A549 treated with ZK216348 at 1 μM for 4 hours (cell line): ENCODE data around the gene SLC28A3. TPM values are rescaled to one million over a fixed set of nuclear protein-coding genes. Genes with fewer than 3 reads are reported as not detected.

Experiments
- total RNA-seq: library from RNA; stranded (reverse); fragments of 200-300 nt; extraction: Qiagen RNA extraction; gene quantifications from 5 replicates; pipeline ENCODE4 v1.2.3, GENCODE V29; 2022; ENCODE audit warnings: low read depth

SLC28A3 gene, protein sequence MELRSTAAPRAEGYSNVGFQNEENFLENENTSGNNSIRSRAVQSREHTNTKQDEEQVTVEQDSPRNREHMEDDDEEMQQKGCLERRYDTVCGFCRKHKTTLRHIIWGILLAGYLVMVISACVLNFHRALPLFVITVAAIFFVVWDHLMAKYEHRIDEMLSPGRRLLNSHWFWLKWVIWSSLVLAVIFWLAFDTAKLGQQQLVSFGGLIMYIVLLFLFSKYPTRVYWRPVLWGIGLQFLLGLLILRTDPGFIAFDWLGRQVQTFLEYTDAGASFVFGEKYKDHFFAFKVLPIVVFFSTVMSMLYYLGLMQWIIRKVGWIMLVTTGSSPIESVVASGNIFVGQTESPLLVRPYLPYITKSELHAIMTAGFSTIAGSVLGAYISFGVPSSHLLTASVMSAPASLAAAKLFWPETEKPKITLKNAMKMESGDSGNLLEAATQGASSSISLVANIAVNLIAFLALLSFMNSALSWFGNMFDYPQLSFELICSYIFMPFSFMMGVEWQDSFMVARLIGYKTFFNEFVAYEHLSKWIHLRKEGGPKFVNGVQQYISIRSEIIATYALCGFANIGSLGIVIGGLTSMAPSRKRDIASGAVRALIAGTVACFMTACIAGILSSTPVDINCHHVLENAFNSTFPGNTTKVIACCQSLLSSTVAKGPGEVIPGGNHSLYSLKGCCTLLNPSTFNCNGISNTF
- 0.04 TPM in 1 of 5 replicates, not detected in the others for total RNA-seq

DNA sequence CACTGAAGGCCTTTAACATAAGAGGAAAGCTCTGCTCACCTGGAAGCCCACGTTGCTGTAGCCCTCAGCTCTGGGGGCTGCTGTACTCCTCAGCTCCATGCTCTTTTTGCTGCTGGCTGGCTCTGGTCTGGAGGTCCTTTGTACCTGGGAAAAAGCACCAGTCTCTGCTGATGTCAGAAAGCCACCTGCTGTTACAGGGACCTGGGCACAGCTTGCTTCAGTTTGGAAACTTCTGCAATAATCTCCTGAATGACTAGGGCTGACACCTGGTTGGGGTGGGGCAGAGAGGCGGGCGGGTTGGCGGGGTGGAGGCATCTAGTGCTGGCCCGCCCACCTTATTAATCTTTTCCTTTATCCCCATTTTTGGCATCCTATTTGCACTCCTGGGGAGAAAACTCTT lies at the start of gene SLC28A3:
Gene SLC28A3, minus strand, starts transcription at position 224 of the 400 bp plus-strand sequence. Its CDS starts 125 bp downstream, at position 99.

